ENCODE measurements around the gene MUTYH. TPM values are rescaled to one million over a fixed set of nuclear protein-coding genes. Genes with fewer than 3 reads are reported as not detected.
A peak's percentile ranks its signal among the peaks of the same experiment; 100 is the strongest.

The MUTYH gene
- total RNA-seq, 2 donors from 2014 or later, result 30.5 to 63.2 TPM

DNA sequence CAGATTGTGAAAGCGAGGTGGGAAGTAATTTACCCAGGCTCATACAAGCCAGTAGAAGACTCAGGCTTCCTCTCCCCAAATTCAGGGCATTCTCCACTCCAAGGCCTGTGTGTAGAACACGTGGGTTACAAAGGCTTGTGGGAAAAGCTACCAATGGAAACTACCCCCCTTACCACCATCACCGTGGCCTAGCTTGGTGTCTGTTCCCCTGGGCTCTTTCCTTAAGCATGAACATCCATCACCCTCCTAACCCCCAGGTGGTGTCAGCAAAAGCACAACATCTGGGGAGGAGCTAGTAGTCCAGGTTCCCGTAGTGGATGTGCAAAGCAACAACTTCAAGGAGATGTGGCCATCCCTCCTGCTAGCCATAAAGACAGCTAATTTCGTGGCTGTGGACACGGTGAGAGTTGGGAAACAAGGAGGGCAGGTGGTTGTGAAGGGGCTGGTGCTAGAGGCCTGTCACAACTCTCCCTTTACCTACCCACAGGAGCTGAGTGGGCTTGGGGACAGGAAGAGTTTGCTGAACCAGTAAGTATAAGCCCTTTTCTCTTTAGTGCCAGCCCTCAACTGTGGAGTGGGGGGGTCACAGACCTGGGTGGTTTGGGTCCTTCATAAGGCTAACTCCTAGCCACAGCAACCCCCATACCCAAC, 701 bp upstream of the MUTYH start:
- H3K36me3 Mint-ChIP-seq, result peaks cover 24% of the 10 kb centered on the region
- no peaks in the 10 kb centered on the region for H3K9me3 Mint-ChIP-seq
- H3K27me3 Mint-ChIP-seq, result no peaks in the 10 kb centered on the region
- H3K4me1 Mint-ChIP-seq (ENCODE audit: low read depth in 2 of 2), result peaks cover 38 to 43% of the 10 kb centered on the region in 2 donors
- peak overlapping the region; percentile 99 for H3K4me3 Mint-ChIP-seq
- DNase-seq (ENCODE audit: low spot score) (no peak), ATAC-seq (no peak)
- peak overlapping the region; percentile 96 to 100 for H3K27ac Mint-ChIP-seq

DNA sequence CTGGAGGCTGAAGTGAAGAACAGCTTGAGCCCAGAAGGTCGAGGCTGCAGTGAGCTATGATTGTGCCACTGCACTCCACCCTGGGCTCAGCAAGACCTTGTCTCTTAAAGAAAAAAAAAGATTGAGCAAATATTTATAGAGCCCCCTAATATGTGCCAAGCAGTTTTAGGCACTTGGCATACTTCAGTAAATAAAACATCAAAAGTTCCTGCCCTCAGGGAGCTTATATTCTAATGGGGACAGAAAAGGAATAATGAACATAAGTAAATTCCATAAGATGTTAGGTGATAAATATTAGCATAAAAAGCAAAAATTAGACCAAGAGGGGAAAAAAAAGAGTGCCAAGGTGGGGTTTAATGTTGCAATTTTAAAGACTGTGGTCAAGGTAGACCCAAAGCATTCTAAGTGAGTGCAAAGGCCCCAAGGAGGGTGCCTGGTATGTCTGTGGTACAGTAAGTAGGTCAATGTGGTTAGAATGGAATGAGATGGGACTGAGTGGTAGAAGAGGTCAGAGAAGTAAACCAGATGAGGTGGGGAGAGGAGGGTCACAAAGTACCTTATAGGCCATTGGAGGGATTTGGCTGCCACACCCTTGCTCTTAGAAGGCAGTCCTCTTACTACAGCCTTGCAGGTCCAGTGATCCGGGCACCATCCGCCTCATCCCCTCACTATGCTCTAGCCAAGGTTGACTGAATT, 2.5 kb downstream of the MUTYH start:
- DNase-seq (ENCODE audit: low spot score), result no peak
- H3K4me1 Mint-ChIP-seq (ENCODE audit: low read depth in 2 of 2), result peaks cover 48 to 50% of the 10 kb centered on the region in 2 donors
- peaks cover 24% of the 10 kb centered on the region for H3K36me3 Mint-ChIP-seq
- no peaks in the 10 kb centered on the region for H3K9me3 Mint-ChIP-seq
- no peaks in the 10 kb centered on the region for H3K27me3 Mint-ChIP-seq
- H3K27ac Mint-ChIP-seq, result peak overlapping the region; percentile 96 to 100
- H3K4me3 Mint-ChIP-seq, result peak overlapping the region; percentile 99
- no peak for ATAC-seq

DNA sequence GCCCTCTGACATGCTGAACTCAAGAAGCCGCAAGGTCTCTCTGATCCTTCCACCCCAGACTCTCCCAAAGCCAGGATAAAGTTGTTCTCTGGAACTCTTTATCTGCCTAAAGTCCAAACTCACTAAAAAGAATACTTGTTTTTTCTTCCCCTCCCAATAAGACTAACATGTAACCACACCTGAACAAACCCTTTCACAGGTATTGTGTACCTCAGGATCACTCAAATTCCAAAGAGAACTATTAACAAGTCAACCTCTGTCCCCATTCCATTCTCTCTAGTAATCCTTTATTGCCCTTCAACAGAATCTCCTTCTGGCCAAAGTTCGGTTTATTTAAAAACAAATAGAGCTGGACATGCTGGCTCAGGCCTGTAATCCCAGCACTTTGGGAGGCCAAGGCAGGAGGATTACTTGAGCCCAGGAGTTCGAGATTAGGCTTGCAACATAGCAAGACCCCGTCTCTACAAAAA, 4.3 kb downstream of the MUTYH start:
- peaks cover 20% of the 10 kb centered on the region for H3K36me3 Mint-ChIP-seq
- no peak for ATAC-seq
- H3K27me3 Mint-ChIP-seq, result no peaks in the 10 kb centered on the region
- peaks cover 37 to 38% of the 10 kb centered on the region in 2 donors for H3K4me1 Mint-ChIP-seq (ENCODE audit: low read depth in 2 of 2)
- H3K27ac Mint-ChIP-seq, result no peak overlapping the region
- H3K4me3 Mint-ChIP-seq, result no peak overlapping the region
- DNase-seq (ENCODE audit: low spot score), result no peak
- no peaks in the 10 kb centered on the region for H3K9me3 Mint-ChIP-seq

DNA sequence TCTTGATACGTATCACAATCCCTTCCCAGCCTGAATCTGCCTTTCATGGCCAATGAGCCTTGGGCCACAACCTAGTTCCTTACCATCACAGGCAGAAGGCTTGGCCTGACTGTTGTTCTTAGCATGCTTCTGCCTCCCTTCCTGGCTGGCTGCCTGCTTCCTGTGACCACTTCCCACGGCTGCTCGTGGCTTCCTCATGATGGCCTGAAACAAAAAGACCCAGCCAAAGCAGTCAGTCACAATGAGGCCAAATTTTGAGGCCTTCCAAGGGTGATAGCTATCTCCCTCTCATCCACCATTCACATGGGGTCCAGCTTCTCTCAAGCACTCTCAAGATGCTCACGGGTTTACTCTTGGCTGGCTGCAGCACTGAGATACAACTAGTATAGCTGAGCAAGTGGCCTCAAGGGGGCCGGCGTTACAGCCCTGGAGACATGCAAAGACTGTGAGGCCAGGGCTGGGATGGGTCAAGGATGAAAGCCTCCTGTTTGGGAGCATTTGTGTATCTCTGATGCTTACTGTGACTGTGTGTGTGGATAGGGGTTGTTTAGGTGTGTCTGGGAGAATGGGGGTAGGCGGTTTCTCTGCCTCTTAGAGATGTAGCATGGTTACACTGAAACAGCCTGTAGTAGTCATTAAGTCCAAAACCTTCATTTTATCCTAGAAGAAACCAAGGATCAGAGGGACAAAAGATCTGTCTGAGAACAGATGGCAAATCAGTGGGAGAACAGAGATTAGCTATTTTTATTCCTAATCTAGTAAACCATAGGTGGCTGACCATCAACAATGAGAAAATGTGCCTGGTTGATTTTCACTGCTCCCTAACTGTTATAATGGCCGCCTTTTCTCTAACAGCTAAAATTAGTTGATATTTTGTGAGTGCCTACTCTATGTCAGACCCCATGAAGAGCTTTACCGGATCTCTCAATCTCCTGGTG, 5.7 kb downstream of the MUTYH start:
- DNase-seq (ENCODE audit: low spot score) (no peak), ATAC-seq (no peak)
- Mint-ChIP-seq H3K9me3 (no peaks in the 10 kb centered on the region), H3K27ac (peak overlapping the region in 1 of 2 donors; percentile 61), H3K27me3 (no peaks in the 10 kb centered on the region), H3K4me1 (ENCODE audit: low read depth in 2 of 2) (peaks cover 27 to 33% of the 10 kb centered on the region in 2 donors), H3K4me3 (no peak overlapping the region), H3K36me3 (peaks cover 14% of the 10 kb centered on the region)

DNA sequence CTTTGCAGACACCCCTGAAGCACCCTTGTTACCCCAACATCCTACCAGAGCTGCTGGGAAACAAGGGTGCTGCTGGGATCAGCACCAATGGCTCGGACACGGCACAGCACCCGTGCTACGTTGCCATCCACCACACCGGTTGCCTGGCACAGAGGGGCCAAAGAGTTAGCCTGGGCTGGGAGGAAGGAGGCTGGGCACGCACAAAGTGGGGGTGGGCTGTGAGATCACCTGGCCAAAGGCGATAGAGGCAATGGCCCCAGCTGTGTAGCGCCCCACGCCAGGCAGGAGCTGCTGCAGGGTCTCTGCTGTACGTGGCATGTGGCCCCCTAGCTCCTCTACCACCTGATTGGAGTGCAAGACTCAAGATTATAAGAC, 7.9 kb downstream of the MUTYH start:
- Mint-ChIP-seq H3K36me3 (no peaks in the 10 kb centered on the region), H3K4me3 (no peak overlapping the region), H3K27ac (no peak overlapping the region), H3K9me3 (no peaks in the 10 kb centered on the region), H3K27me3 (no peaks in the 10 kb centered on the region), H3K4me1 (ENCODE audit: low read depth in 2 of 2) (peaks cover 7 to 15% of the 10 kb centered on the region in 2 donors)
- no peak for ATAC-seq
- DNase-seq (ENCODE audit: low spot score), result no peak

DNA sequence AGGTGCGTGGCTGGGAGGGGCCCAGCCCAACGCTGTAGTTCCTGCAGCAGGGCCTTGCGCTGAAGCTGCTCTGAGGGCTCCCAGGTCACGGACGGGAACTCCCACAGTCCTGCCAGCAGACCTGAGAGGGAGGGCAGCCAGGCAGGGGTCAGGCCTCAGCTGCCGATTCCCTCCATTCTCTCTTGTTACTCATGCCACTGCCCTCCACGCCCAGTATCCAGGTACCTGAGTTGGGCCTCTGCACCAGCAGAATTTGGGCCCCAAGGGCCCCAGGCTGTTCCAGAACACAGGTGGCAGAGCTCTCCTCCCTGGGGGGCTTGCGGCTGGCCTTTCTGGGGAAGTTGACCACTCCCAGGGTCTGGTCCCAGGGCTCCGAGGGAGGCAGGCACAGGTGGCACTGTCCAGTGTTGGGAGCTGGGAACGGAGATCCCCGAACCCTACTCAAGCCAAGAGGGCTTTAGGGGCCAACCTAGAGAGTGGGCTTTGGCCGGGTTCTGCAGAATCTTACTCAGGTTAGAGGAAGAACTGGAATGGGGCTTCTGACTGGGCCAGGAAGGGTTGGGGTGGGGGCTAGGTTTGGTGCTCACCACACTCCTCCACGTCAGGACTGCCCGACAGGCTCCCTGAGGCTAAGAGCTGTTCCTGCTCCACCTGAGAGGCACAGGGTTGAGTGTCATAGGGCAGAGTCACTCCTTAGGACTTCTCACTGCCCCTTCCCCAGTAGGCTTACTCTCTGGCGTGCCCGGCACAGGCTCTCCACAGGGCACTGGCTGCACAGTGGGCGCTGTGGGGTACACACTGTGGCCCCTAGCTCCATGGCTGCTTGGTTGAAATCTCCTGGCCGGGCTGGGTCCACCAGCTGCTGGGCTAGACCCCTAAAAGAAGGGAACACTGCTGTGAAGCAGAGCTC, 8.5 kb downstream of the MUTYH start:
- no peaks in the 10 kb centered on the region for H3K9me3 Mint-ChIP-seq
- peaks cover 7 to 15% of the 10 kb centered on the region in 2 donors for H3K4me1 Mint-ChIP-seq (ENCODE audit: low read depth in 2 of 2)
- no peaks in the 10 kb centered on the region for H3K36me3 Mint-ChIP-seq
- ATAC-seq (no peak), DNase-seq (ENCODE audit: low spot score) (no peak)
- no peaks in the 10 kb centered on the region for H3K27me3 Mint-ChIP-seq
- no peak overlapping the region for H3K4me3 Mint-ChIP-seq
- no peak overlapping the region for H3K27ac Mint-ChIP-seq

DNA sequence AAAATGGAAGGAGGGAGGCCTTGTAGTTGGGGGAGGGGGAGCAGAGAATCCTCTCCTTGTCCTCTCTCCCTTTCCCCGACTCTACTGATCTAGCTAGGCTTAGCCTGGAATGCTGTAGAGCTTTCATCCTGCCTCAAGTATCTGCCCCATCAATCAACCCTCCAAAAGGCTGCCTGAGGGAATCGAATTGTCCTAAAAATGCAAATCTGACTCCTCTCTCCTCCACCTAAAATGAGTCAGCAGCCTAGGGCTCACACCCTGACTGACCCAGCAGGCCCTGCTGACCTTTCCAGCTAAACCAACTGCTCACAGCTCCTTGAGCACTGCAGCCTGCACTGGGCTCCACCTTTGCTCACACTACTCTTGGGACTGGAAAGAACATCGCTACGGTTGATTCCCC, 10.8 kb downstream of the MUTYH start:
- ATAC-seq (no peak), DNase-seq (ENCODE audit: low spot score) (no peak)
- H3K4me1 Mint-ChIP-seq (ENCODE audit: low read depth in 2 of 2), result peaks cover 3 to 4% of the 10 kb centered on the region in 2 donors
- H3K27me3 Mint-ChIP-seq, result no peaks in the 10 kb centered on the region
- H3K9me3 Mint-ChIP-seq, result no peaks in the 10 kb centered on the region
- peak overlapping the region; percentile 38 for H3K4me3 Mint-ChIP-seq
- H3K36me3 Mint-ChIP-seq, result no peaks in the 10 kb centered on the region
- no peak overlapping the region for H3K27ac Mint-ChIP-seq

DNA sequence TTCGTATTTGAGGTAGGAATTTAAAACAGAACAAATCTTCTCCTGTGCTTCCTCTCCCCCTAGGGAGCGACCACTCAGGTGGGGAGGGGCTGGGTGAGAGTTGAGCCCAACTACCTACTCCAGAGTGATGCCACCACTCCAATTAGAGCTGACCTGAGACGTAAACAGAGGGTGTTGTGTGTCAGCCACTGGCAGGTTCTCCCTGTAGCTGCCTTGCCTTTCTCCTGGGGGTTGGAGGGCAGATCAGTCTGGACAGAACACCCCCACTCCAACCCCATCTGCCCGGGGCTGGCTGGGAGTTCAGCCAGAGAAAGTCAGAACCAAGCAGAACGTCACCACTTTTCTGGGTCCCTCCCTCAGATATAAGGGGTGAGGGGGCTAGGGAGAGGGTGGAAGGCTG, 11.6 kb downstream of the MUTYH start:
- DNase-seq (ENCODE audit: low spot score) (no peak), ATAC-seq (no peak)
- H3K4me1 Mint-ChIP-seq (ENCODE audit: low read depth in 2 of 2), result no peaks in the 10 kb centered on the region
- no peaks in the 10 kb centered on the region for H3K9me3 Mint-ChIP-seq
- peak overlapping the region; percentile 77 for H3K4me3 Mint-ChIP-seq
- no peaks in the 10 kb centered on the region for H3K27me3 Mint-ChIP-seq
- no peak overlapping the region for H3K27ac Mint-ChIP-seq
- no peaks in the 10 kb centered on the region for H3K36me3 Mint-ChIP-seq

DNA sequence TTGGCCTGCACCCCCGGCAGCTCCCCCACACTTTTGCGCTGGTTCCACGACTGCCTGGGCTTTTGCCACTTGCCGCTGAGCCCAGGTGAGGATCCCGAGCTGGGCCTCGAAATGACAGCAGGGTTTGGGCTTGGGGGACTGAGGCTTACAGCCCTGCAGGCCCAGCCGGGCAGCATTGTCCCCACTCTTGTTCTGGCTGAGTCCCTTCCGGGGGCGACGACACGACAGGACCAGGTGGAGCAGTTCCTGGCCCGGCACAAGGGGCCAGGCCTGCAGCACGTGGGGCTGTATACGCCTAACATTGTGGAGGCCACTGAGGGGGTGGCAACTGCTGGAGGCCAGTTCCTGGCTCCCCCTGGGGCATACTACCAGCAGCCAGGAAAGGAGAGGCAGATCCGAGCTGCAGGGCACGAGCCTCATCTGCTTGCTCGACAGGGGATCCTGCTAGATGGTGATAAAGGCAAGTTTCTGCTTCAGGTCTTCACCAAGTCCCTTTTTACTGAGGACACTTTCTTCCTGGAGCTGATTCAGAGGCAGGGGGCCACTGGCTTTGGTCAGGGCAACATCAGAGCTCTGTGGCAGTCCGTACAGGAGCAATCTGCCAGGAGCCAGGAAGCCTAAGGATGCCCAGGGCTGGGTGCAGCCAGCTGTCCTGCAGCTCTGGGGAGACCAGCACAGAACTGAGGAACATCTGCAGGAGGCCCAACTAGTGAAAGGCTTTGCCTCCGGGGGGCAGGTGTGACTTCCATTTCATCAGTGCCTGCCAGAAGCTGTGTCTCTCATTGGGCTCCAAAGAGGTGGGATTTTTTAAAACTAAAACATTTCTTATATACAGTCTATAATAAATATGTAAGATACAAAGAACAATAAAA, 12.4 kb downstream of the MUTYH start:
- no peaks in the 10 kb centered on the region for H3K36me3 Mint-ChIP-seq
- no peaks in the 10 kb centered on the region for H3K9me3 Mint-ChIP-seq
- DNase-seq (ENCODE audit: low spot score) (no peak), ATAC-seq (peak in 1 of 2 donors; percentile 35)
- no peaks in the 10 kb centered on the region for H3K4me1 Mint-ChIP-seq (ENCODE audit: low read depth in 2 of 2)
- no peaks in the 10 kb centered on the region for H3K27me3 Mint-ChIP-seq
- H3K4me3 Mint-ChIP-seq, result peak overlapping the region; percentile 77
- H3K27ac Mint-ChIP-seq, result no peak overlapping the region

DNA sequence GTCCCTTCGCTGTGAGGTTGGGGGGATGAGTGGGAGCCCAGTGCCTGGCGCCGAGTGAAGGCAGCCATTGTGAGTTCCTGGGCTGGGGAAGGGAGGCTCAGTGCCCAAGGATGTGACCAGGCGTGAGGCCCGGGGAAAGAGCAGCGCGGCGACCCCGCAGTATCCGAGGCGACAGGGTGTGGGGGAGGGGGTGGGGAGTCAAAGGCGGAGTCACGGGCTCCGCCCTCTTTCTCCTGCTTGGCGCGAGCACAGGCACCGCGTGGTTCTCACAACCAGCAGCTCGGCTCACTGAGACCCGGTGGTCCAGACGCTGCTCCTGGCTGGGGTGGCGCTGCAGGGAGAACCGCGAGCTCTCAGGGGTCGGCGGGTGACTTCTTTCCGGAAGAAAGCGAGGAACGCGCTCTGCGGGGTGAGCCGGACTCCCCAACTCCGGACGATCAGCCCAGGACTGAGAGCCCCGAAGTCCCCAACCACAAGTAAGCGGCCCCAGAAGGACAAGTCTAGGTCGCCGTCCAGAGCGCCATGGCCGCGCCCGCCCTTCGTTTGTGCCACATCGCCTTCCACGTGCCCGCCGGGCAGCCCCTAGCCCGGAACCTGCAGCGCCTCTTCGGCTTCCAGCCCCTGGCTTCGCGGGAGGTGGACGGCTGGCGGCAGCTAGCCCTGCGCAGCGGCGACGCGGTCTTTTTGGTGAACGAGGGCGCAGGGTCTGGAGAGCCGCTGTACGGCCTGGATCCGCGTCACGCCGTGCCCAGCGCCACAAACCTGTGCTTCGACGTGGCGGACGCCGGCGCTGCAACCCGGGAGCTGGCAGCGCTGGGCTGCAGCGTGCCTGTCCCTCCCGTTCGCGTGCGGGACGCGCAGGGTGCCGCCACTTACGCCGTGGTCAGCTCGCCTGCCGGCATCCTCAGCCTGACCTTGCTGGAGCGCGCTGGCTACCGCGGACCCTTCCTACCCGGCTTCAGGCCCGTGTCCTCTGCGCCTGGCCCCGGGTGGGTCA, 13.3 kb downstream of the MUTYH start, which contains the start of gene HPDL:
TSS of gene HPDL (plus strand) at position 269 of the 997 bp plus-strand sequence. CDS start at position 523, 254 bp downstream.
- Mint-ChIP-seq H3K36me3 (no peaks in the 10 kb centered on the region), H3K27me3 (no peaks in the 10 kb centered on the region), H3K27ac (peak within 1 kb of the TSS in 1 of 2 donors; percentile 37), H3K9me3 (no peaks in the 10 kb centered on the region), H3K4me1 (ENCODE audit: low read depth in 2 of 2) (no peaks in the 10 kb centered on the region), H3K4me3 (peak within 1 kb of the TSS; percentile 77)
- ATAC-seq (peak; percentile 88 to 90), DNase-seq (ENCODE audit: low spot score) (no peak)

DNA sequence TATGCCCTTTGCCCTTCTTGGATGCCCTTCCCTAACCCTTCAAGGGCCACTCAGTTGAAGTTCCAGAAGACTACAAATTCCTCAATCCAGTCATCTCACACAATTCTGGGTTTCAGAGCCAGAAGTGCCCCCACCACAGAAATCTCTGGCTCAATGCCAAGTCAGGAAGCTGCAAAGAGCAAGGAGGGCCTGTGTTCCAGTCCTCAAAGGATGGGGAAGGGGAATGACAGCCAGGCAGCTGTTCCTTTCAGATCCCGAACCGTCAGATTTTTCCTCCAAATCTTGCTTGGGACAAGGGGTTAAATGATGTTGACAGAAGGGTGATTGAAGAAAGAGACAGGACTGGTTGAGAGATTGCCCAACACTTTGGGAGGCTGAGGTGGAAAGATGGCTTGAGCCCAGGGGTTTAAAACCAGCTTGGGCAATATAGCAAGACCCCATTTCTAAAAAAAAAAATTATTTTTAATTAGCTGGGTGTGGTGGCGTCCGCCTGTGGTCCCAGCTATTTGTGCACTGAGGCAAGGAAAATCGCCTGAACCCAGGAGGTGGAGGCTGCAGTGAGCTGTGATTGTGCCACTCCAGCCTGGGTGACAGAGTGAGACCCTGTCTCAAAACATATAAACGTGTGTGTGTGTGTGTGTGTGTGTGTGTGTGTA, 14.3 kb downstream of the MUTYH start:
- ATAC-seq (no peak), DNase-seq (ENCODE audit: low spot score) (no peak)
- H3K27me3 Mint-ChIP-seq, result no peaks in the 10 kb centered on the region
- H3K36me3 Mint-ChIP-seq, result no peaks in the 10 kb centered on the region
- no peaks in the 10 kb centered on the region for H3K9me3 Mint-ChIP-seq
- H3K27ac Mint-ChIP-seq, result peak overlapping the region in 1 of 2 donors; percentile 37
- H3K4me1 Mint-ChIP-seq (ENCODE audit: low read depth in 2 of 2), result no peaks in the 10 kb centered on the region
- H3K4me3 Mint-ChIP-seq, result peak overlapping the region; percentile 77
